ENCODE results near the gene SCARF2.
"Not testable (repeated sequence)": the region's sequence is repeated elsewhere in the genome, so short reads cannot be mapped to it uniquely, and the experiment has no call there.

SCARF2 gene

GRCh38 chr22:20378684-20379083 is 58.9 kb downstream of the SCARF2 start:
- DNase-seq (ENCODE audit: low read depth); H3K4me3 ChIP-seq (ENCODE audit: low read depth, low read length): not testable (repeated sequence)

GRCh38 chr22:20378110-20378509 is 59.5 kb downstream of the SCARF2 start:
- DNase-seq (ENCODE audit: low read depth) = no peak
- H3K4me3 ChIP-seq (ENCODE audit: low read depth, low read length) = no peak overlapping the region

DNA sequence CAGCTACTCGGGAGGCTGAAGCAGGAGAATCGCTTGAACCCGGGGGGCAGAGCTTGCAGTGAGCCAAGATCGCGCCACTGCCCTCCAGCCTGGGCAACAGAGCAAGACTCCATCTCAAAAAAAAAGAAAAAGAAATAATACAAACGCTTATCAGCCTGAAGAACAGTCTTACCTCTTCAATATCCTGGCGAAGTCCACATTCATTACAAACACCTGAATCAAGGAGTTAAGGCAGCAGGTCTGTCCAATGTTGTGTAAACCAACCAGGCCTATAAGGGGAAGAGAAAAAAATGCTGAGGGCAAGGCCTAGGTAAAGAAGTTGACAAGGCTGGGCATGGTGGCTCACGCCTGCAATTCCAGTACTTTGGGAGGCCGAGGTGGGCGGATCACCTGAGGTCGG is 60.6 kb downstream of the SCARF2 start:
- H3K4me3 ChIP-seq (ENCODE audit: low read depth, low read length); DNase-seq (ENCODE audit: low read depth): not testable (repeated sequence)

- H3K4me3 ChIP-seq (ENCODE audit: low read depth, low read length); DNase-seq (ENCODE audit: low read depth): not testable (repeated sequence)
Observed at GRCh38 chr22:20376281-20376680, 61.3 kb downstream of the SCARF2 start.
